Renal cortex interstitium (tissue), 11 donors: Measurements from ENCODE around the gene LHX2. TPM values are rescaled to one million over a fixed set of nuclear protein-coding genes. Genes with fewer than 3 reads are reported as not detected.

ENCODE experiments used
- DNase-seq, 11 donors: peaks; one replicate each; pipeline ENCODE4 v3.0.0-alpha.2; 2013; ENCODE audit warnings: low read depth in 9 of 11, low spot score in 4 of 11; ENCODE audit errors: extremely low read depth in 1 of 11
- polyA plus RNA-seq, 3 donors: library from polyadenylated mRNA; unstranded; fragments of 120-200 nt; gene quantifications; one replicate each; pipeline ENCODE4 v1.2.1, GENCODE V29; 2013; ENCODE audit not compliant: insufficient read length in 3 of 3

LHX2 gene
- polyA plus RNA-seq, 3 donors, result 0.16 to 0.23 TPM; not detected in 1

DNA sequence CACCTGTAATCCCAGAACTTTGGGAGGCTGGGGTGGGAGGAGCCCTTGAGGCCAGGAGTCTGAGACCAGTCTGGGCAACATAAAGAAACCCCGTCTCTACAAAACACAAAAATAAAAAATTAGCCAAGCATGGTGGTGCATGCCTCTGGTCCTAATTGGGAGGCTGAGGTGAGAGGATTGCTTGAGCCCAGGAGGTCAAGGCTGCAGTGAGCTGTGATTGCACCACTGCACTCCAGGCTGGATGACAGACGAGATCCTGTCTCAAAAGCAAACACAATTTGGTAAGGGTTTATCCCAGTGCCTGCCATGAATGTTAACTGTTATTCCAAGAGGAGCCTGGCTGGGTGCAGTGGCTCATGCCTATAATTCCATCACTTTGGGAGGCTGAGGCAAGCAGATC, 71.1 kb downstream of the LHX2 start:
- DNase-seq, result no peak

Other genes starting within 250 kb of the LHX2 start
- 10 to 100 TPM; 21.9 to 24.4 (median 22.3) TPM for gene DENND1A, start 81.6 kb upstream of the LHX2 start, polyA plus RNA-seq
- 10 to 100 TPM; 28.1 to 34.1 (median 28.5) TPM for gene NEK6, start 246.2 kb downstream of the LHX2 start, polyA plus RNA-seq